Activated CD4-positive, alpha-beta memory T cell treated with anti-CD3 and anti-CD28 coated beads, Interleukin-2, amount 10 ng/mL, durations not matched to agents 7 days and 5 days (primary cell): ENCODE measurements around the gene ADAMTS17. TPM values are rescaled to one million over a fixed set of nuclear protein-coding genes. Genes with fewer than 3 reads are reported as not detected.

Experiments used
- CTCF ChIA-PET: fragments of 350-600 bp; sonication (Branson Sonifier 250); formaldehyde crosslinking; loops from one replicate; lab custom pipeline; 2021; ENCODE audit warnings: antibody characterized with exemption, inconsistent platforms; lab: Charles Lee
- POLR2A ChIA-PET: fragments of 350-600 bp; sonication (Branson Sonifier 250); formaldehyde crosslinking; loops from one replicate; lab custom pipeline; 2021; ENCODE audit warnings: antibody characterized with exemption; lab: Charles Lee
- DNase-seq: peaks from one replicate; pipeline ENCODE4 v3.0.0-alpha.2; 2020
- H3K27ac Mint-ChIP-seq: one replicate; pipeline ENCODE4 v1.8.0; 2021; ENCODE audit warnings: mild to moderate bottlenecking, mixed read lengths
- H3K27me3 Mint-ChIP-seq: one replicate; pipeline ENCODE4 v1.8.0; 2021; ENCODE audit warnings: mixed read lengths
- H3K36me3 Mint-ChIP-seq: one replicate; pipeline ENCODE4 v1.8.0; 2021; ENCODE audit warnings: low read depth, mixed read lengths
- H3K4me1 Mint-ChIP-seq: one replicate; pipeline ENCODE4 v1.8.0; 2021; ENCODE audit warnings: mixed read lengths
- H3K4me3 Mint-ChIP-seq: one replicate; pipeline ENCODE4 v1.8.0; 2021; ENCODE audit warnings: mild to moderate bottlenecking, mixed read lengths
- H3K9me3 Mint-ChIP-seq: one replicate; pipeline ENCODE4 v1.8.0; 2021; ENCODE audit warnings: mixed read lengths
- total RNA-seq, 2 experiments: library from RNA; stranded (reverse); gene quantifications; one replicate each; pipeline ENCODE4 v1.2.3, GENCODE V29; 2021

Gene ADAMTS17
- total RNA-seq, 2 experiments from 2014 or later, result 0.38 to 0.68 TPM

DNA sequence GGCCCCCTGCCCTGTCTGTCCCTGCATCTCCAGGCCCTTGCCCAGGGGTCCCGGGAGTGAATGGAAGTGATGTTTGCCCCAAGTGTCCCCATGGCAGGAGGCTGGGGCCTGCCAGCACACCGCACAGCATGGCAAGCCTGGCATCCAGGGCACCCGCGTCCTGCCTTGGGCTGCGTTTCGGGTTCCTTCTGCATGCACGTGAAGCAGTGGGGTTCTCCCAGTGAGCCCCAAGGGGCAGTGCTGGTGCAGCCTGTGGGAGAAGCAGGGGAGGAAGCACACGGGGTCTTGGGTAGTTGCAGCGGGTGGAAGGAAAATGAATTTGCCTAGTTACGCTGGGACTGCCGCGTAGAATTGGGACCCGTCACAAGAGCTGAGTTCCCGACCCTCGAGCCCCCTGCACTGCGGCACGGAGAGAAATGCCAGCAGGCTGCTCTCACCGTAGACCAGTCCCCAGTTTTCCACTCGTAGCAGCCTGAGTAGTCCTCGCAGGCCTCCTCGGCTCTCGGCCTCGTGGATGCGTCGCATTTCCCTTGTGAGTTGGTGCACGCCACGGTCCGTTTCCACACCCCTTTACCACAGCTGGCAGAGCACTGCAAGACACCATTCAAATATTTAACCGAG, 349.1 kb downstream of the ADAMTS17 start:
- Mint-ChIP-seq H3K36me3 (no peaks in the 10 kb centered on the region), H3K27me3 (no peaks in the 10 kb centered on the region), H3K4me3 (no peak overlapping the region), H3K9me3 (peaks cover 8% of the 10 kb centered on the region), H3K4me1 (no peaks in the 10 kb centered on the region), H3K27ac (no peak overlapping the region)
- CTCF ChIA-PET, result no interaction called here
- no peak for DNase-seq
- POLR2A ChIA-PET, result no interaction called here

DNA sequence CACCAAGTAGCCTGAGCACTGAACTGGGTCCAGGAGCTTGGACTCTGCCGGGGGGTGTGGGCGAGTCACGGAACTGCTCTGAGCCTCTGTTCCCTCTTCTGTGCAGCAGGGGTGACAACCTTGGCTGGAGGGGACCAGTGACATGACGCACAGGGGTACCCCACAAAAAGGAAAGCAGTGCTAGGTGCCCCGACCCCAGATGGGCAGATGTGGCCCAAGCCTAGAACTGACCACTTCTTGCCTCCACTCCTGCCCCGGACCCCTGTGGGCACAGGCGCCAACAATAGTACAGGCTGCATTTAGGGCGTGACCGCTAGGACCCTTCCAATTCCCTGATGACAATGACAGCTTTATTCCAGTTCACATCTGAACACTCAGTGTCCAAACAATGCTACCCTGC, 352.7 kb downstream of the ADAMTS17 start:
- H3K4me1 Mint-ChIP-seq, result no peaks in the 10 kb centered on the region
- no peak overlapping the region for H3K27ac Mint-ChIP-seq
- peaks cover 8% of the 10 kb centered on the region for H3K9me3 Mint-ChIP-seq
- H3K36me3 Mint-ChIP-seq, result no peaks in the 10 kb centered on the region
- H3K27me3 Mint-ChIP-seq, result no peaks in the 10 kb centered on the region
- H3K4me3 Mint-ChIP-seq, result no peak overlapping the region
- ChIA-PET POLR2A (no interaction called here), CTCF (no interaction called here)
- DNase-seq, result no peak

DNA sequence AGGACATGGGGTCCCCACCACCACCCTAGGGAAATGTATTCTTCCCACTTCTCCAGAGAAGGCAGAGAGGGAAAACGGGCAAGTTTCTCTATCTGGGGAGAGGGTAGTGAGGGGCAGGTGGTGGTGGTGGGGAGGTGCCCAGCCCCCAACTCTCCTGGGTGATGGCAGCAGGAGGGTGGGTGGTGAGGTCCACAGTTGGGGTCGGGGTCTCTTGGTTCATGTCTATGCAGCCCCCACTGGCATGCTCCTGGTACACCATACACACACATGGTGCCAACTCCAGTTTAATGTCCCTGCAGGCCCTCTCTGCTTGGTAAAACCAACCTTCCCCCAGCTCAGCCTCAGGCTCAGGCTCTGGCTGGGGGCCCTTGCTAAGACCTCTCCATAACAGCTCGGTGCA, 354.1 kb downstream of the ADAMTS17 start:
- H3K4me1 Mint-ChIP-seq, result no peaks in the 10 kb centered on the region
- no peaks in the 10 kb centered on the region for H3K36me3 Mint-ChIP-seq
- ChIA-PET POLR2A (no interaction called here), CTCF (no interaction called here)
- no peaks in the 10 kb centered on the region for H3K27me3 Mint-ChIP-seq
- no peak overlapping the region for H3K4me3 Mint-ChIP-seq
- no peak for DNase-seq
- H3K27ac Mint-ChIP-seq, result no peak overlapping the region
- H3K9me3 Mint-ChIP-seq, result peaks cover 8% of the 10 kb centered on the region

DNA sequence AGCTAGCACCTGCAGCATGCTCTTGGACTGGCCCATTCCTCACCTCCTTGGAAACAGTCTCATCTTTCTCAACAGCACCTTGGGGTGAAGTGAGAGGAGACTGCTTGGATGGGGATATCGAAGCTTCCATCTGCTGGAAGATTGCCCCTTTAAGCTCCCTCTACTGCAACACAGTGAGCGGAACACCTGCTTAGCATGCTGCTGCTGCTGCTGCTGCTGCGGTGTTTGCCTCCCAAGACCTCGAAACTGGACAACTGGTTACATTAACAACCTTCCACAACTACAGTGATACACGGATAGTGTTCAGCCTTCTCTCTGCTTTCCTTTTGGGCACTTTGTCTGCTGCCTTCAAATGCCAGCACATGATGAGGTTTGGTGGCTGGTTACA, 354.7 kb downstream of the ADAMTS17 start:
- Mint-ChIP-seq H3K4me3 (no peak overlapping the region), H3K27ac (no peak overlapping the region), H3K9me3 (peaks cover 8% of the 10 kb centered on the region), H3K36me3 (no peaks in the 10 kb centered on the region), H3K4me1 (no peaks in the 10 kb centered on the region), H3K27me3 (no peaks in the 10 kb centered on the region)
- CTCF ChIA-PET, result no interaction called here
- POLR2A ChIA-PET, result no interaction called here
- no peak for DNase-seq

DNA sequence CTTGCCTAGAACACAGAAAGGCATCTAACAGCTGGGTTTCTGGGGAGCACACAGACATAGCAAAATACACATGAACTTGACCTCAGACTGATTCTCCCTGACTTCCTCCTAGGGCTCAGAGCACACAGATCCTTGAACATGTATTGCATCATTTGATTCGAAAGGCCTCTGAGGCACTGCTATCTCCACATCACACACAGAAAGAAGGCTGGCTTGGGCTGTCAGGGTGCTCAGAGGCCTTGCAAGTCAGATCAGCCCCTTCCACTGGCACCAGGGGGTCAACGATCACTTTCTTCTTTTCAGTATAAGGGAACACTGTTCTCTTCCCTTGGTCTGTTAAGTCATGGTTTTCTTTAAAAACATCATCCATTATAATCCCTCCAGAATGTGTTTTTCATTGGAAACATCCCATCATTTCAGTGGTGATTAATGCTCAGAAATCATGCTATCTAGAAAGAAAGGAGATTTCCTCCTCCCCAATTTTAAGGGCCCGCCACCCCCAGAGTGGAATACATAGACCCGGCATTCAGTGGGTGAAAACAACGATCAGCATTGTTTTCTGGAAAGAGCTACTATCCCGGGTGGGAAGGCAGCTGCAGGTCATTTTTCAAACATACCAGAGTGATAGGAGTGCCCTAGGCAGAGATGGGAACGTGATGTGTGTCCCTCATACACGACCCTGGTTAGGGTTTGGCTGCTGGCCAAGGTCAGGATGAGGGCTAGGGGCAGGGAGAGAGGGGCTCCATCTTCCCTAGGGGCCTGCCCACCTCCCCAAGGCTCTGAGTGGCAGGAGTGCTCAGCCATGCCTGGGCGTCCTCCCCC, 355.3 kb downstream of the ADAMTS17 start:
- no peak for DNase-seq
- ChIA-PET POLR2A (no interaction called here), CTCF (no interaction called here)
- no peak overlapping the region for H3K4me3 Mint-ChIP-seq
- H3K27me3 Mint-ChIP-seq, result no peaks in the 10 kb centered on the region
- H3K36me3 Mint-ChIP-seq, result no peaks in the 10 kb centered on the region
- H3K9me3 Mint-ChIP-seq, result peaks cover 8% of the 10 kb centered on the region
- no peak overlapping the region for H3K27ac Mint-ChIP-seq
- no peaks in the 10 kb centered on the region for H3K4me1 Mint-ChIP-seq

DNA sequence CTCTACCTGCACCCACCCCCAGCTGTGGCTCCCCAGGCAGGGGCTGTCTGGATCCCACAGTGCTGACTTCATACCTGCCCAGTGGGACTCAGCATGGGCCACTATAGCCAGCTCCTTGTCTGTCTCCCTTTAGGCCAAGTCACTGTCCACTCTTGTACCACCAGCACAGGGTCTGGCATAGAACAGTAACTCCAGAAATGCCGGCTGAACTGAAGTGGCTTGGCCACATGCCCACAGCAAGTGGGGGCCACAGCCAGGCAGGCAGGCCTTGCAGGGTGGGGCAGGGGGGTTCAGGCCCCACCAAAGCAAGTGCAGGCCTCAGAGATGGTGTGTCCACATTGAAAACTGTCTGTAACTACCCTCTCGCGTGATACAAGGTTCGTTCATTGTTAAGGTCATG, 355.9 kb downstream of the ADAMTS17 start:
- no peaks in the 10 kb centered on the region for H3K4me1 Mint-ChIP-seq
- ChIA-PET CTCF (no interaction called here), POLR2A (no interaction called here)
- no peak for DNase-seq
- peaks cover 8% of the 10 kb centered on the region for H3K9me3 Mint-ChIP-seq
- no peaks in the 10 kb centered on the region for H3K36me3 Mint-ChIP-seq
- no peak overlapping the region for H3K27ac Mint-ChIP-seq
- H3K4me3 Mint-ChIP-seq, result no peak overlapping the region
- no peaks in the 10 kb centered on the region for H3K27me3 Mint-ChIP-seq

DNA sequence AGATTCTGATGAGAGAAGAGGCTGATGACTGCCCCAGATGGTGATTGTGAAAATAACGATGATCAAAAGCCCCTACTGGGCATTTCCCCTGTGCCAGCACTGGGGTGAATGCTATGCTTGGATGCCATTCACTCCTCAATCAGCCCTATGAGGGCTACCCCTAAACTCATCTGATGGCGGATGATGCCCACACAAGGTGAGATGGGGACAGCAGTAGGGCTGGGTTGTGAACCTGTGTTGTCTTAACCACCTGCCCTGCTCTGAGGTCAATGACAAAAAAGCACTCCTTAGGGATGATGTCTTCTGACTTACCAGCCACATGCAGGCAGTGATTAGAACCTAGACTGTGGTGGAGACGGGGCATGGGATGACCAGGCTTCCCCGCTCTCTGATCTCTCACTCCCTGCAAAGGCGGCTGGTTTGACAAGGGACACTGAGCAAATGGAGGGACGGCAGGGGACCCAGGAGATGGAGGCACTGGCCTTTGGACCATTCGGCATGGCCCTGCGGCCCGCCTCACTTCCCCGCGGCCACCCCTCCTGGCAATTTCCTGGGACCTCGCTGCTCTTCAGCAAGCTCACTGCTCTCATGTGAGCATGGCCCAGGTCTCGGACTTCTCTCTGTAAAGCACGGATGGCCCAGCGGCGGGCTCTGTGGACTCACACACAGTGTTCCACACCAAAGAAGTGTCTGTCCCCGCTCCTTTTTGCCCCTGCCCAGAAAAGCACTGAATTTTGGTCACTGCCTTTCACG, 357.1 kb downstream of the ADAMTS17 start:
- no peaks in the 10 kb centered on the region for H3K4me1 Mint-ChIP-seq
- no peaks in the 10 kb centered on the region for H3K36me3 Mint-ChIP-seq
- ChIA-PET POLR2A (no interaction called here), CTCF (no interaction called here)
- H3K27ac Mint-ChIP-seq, result no peak overlapping the region
- H3K27me3 Mint-ChIP-seq, result no peaks in the 10 kb centered on the region
- no peak for DNase-seq
- H3K4me3 Mint-ChIP-seq, result no peak overlapping the region
- peaks cover 8% of the 10 kb centered on the region for H3K9me3 Mint-ChIP-seq

DNA sequence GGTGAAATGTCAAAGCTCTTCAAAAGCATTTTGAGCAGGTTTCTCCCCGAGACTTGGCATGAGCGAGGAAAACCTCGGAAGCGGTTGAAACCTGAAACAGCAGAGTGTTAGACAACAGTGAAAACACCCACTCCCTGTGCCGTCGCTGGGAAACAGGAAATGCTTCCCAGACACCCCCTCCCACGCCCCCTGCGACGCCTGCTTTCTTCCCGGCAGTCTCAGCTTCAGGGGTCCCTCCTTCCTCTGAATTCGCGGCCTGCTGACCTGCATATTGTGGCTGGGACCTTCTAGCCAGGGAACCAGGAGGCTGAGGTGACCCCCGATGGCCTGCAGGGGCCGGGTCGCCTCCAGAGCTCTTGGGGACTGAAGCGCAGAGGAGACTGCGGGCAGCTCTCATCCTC, 357.9 kb downstream of the ADAMTS17 start:
- H3K4me3 Mint-ChIP-seq, result no peak overlapping the region
- H3K36me3 Mint-ChIP-seq, result no peaks in the 10 kb centered on the region
- ChIA-PET POLR2A (no interaction called here), CTCF (no interaction called here)
- H3K9me3 Mint-ChIP-seq, result peaks cover 5% of the 10 kb centered on the region
- no peaks in the 10 kb centered on the region for H3K4me1 Mint-ChIP-seq
- no peak for DNase-seq
- no peaks in the 10 kb centered on the region for H3K27me3 Mint-ChIP-seq
- no peak overlapping the region for H3K27ac Mint-ChIP-seq

DNA sequence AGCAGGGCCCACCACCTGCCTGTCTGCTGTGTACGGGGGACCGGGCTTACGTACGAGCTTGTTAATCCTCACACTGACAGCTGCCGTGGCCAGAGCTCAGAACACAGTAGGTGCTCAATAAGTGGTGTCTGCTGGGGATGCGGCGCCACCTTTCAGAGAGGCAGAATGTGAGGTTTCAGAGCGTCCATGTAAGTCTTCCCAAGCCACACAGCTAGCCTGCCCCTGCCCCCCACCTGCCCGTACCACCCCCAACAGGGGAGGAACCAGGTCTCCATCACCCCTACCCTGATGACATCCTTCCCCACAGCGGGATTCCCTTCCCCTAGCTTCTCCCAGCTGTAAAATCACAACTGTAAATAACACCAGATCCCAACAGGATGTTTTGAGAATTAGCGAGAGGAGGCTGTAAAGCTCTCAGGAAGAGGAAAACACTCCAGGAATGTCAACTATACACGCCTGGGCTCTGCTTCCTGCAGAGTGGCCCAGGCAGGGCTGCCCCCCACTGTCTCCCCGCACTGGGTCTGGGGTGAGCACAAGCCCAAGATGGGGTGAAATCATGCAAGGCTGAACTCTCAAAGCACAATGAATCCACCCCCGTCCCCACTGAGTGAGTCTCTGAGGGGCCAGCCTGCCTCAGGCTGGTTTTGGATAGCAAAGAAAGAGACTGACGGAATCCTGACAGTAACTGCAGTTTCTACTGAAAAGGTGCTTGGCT, 358.4 kb downstream of the ADAMTS17 start:
- CTCF ChIA-PET, result no interaction called here
- H3K4me3 Mint-ChIP-seq, result no peak overlapping the region

DNA sequence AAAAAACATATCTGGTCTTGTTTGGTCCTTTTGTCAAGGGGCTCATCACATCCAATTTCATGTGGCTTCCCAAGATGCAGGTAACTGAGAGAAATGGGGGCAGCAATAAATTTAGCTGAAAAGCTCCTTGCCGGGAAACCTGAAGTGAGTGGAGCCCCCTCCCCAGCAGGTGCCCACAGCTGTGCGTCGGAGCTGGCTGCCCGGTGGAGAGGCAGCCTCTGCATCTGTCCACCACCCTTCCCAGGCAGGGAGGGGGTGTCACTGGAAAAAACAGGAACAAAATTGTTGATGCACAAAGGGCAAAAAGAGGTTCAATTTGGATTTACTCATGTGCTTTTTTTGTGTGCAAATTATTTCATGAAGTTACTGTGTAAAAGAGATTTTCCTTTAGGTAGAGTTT, 359.1 kb downstream of the ADAMTS17 start:
- ChIA-PET POLR2A (no interaction called here), CTCF (no interaction called here)
- no peak for DNase-seq
- no peaks in the 10 kb centered on the region for H3K36me3 Mint-ChIP-seq
- no peaks in the 10 kb centered on the region for H3K27me3 Mint-ChIP-seq
- no peak overlapping the region for H3K4me3 Mint-ChIP-seq
- H3K27ac Mint-ChIP-seq, result no peak overlapping the region
- no peaks in the 10 kb centered on the region for H3K9me3 Mint-ChIP-seq
- no peaks in the 10 kb centered on the region for H3K4me1 Mint-ChIP-seq

More for the DNA sequence above, 358.4 kb downstream of the ADAMTS17 start:
- H3K27me3 Mint-ChIP-seq, result no peaks in the 10 kb centered on the region
- no peaks in the 10 kb centered on the region for H3K36me3 Mint-ChIP-seq
- H3K4me1 Mint-ChIP-seq, result no peaks in the 10 kb centered on the region
- no peak for DNase-seq
- H3K9me3 Mint-ChIP-seq, result peaks cover 3% of the 10 kb centered on the region
- POLR2A ChIA-PET, result no interaction called here
- H3K27ac Mint-ChIP-seq, result no peak overlapping the region

DNA sequence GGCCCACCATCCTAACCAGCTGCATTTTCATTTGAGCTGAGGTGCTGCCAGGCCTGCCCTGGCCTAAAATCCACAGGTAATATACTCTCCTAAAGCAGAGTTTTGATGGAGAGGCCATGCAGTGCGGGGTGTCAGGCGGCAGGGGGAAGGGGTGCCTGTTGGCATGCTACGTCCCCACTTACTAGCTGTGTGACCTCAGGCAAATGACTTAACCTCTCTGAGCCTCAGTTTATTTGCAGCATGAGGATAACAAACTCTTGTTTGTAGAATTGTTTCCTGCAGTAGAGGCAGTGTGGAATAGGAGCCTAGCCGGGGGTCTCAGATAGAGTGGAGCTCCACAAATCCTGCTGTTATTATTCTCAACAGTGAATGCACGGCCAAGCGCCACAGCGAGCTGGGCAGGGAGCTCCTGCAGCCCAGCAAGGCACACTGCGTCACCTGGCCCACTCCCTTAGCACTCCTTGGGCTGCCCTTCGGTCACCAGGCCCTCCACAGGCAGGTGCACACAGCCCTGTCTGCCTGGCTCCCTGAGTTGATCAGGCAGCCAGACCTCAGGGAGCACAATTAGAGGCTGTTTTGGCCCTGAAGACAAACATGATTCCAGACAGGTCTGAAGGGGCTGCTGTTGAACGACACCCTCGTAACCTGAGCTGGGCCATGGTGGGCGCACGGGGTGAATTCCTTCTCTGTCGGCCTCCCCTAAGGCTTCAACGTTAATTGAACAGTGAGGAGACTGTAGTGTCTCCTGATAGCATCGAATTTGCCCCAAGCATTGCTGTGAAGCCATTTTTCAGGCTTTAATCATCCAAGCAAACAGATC, 359.7 kb downstream of the ADAMTS17 start:
- no peak overlapping the region for H3K4me3 Mint-ChIP-seq
- CTCF ChIA-PET, result no interaction called here

DNA sequence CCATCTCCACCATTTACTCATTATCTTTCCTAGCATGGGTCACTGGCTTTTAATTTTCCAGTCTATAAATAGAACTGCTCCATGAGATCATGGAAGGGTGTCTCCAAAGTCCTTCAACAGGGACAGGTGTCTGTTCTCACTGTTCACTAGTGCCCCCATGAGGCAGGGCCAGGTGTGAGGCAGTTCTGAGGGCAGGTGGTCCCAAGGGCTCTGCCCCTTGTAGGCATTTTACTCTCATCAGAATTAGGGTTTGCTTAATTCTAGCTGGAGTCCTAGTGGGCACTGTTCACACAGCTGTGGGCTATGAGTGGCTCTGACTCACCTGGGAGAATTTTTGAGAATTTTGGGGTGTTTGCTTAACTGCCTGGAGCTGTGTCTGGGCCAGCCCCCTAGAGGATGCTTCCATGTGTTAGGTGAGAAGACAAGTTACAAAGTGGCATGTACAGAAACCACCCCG, 360.6 kb downstream of the ADAMTS17 start:
- no peaks in the 10 kb centered on the region for H3K36me3 Mint-ChIP-seq
- H3K9me3 Mint-ChIP-seq, result no peaks in the 10 kb centered on the region

More for the DNA sequence above, 359.7 kb downstream of the ADAMTS17 start:
- no peaks in the 10 kb centered on the region for H3K27me3 Mint-ChIP-seq
- no peak overlapping the region for H3K27ac Mint-ChIP-seq
- H3K9me3 Mint-ChIP-seq, result no peaks in the 10 kb centered on the region
- POLR2A ChIA-PET, result no interaction called here
- no peak for DNase-seq
- no peaks in the 10 kb centered on the region for H3K36me3 Mint-ChIP-seq
- no peaks in the 10 kb centered on the region for H3K4me1 Mint-ChIP-seq

More for the DNA sequence above, 360.6 kb downstream of the ADAMTS17 start:
- ChIA-PET POLR2A (no interaction called here), CTCF (no interaction called here)
- no peaks in the 10 kb centered on the region for H3K4me1 Mint-ChIP-seq
- no peak overlapping the region for H3K4me3 Mint-ChIP-seq
- no peak overlapping the region for H3K27ac Mint-ChIP-seq
- no peaks in the 10 kb centered on the region for H3K27me3 Mint-ChIP-seq
- no peak for DNase-seq
